Measurements from ENCODE around the gene ARHGAP18. TPM values are rescaled to one million over a fixed set of nuclear protein-coding genes. Genes with fewer than 3 reads are reported as not detected.

Gene ARHGAP18
- total and polyA plus RNA-seq, 10 of the 15 experiments (the other 5 are each of a cell fraction or from before 2014, with no cell fraction given) = 18.2 to 52.2 (median 31.7) TPM

GRCh38 chr6:129593233-129593564 is 116.8 kb downstream of the ARHGAP18 start (continued):
- TF ChIP-seq ZBTB40 (IDR thresholded peaks at IDR 0.05; ENCODE audit: borderline replicate concordance) = no peak
- no peak for TF ChIP-seq POLR2AphosphoS2 (IDR thresholded peaks at IDR 0.05; ENCODE audit: low read depth, low read length)
- no peak for TF ChIP-seq RB1 (IDR thresholded peaks at IDR 0.05; ENCODE audit: borderline replicate concordance)
- TF ChIP-seq STAT3 (IDR thresholded peaks at IDR 0.05; ENCODE audit: low read depth, low read length) = no peak
- TF ChIP-seq ELK1 (IDR thresholded peaks at IDR 0.05; ENCODE audit: low read depth, low read length) = no peak
- TF ChIP-seq BRCA1 (IDR thresholded peaks at IDR 0.05; ENCODE audit: low read depth, low read length) = no peak
- no peak for TF ChIP-seq CHD4 (IDR thresholded peaks at IDR 0.05)
- no peak for TF ChIP-seq TAF1 (IDR thresholded peaks at IDR 0.05; ENCODE audit: borderline replicate concordance, low read depth, low read length)
- TF ChIP-seq GABPA (IDR thresholded peaks at IDR 0.05; ENCODE audit: low read depth) = no peak
- TF ChIP-seq BHLHE40 (IDR thresholded peaks at IDR 0.05; ENCODE audit: borderline replicate concordance in 1 of 2, low read depth in 2 of 2, low read length in 1 of 2) = no peak
- no peak for TF ChIP-seq NRF1 (conservative IDR thresholded peaks at IDR 0.05; ENCODE audit: low read depth, low read length)
- no peak for TF ChIP-seq POLR2AphosphoS5 (IDR thresholded peaks at IDR 0.05; ENCODE audit: low read length)

Measured in GM12878 (cell line).